H1 (cell line): ENCODE data around the gene INTS6.

Source experiments
- CBX8 ChIP-seq: fragments of 300-800, 300-1000 bp; sonication (generic); IDR thresholded peaks from 2 replicates; pipeline ENCODE4 v1.7.1; 2016; ENCODE audit warnings: low read depth, low read length, borderline replicate concordance
- CEBPB ChIP-seq: IDR thresholded peaks from 2 replicates; pipeline ENCODE4 v1.6.1; 2012; ENCODE audit warnings: low read depth, low read length
- CHD2 ChIP-seq: IDR thresholded peaks from 2 replicates; pipeline ENCODE4 v1.6.1; 2012; ENCODE audit warnings: low read length, improper control_type of control experiment
- CTCF ChIP-seq, 3 experiments: IDR thresholded peaks; 1 replicate in 2 of 3; 2 replicates in 1 of 3; pipeline versions ENCODE4 v1.5.1 to v1.6.1; 2011; ENCODE audit warnings: low read length in 3 of 3, mild to moderate bottlenecking in 3 of 3, inconsistent platforms in 2 of 3, low read depth in 1 of 3, moderate library complexity in 1 of 3; ENCODE audit not compliant: insufficient read depth in 1 of 3; ENCODE audit errors: control extremely low read depth in 1 of 3
- EP300 ChIP-seq, 2 experiments: IDR thresholded peaks; 1 replicate in 1 of 2; 2 replicates in 1 of 2; pipeline ENCODE4 v1.6.1; 2011 to 2012; ENCODE audit warnings: low read depth in 2 of 2, low read length in 2 of 2, mild to moderate bottlenecking in 2 of 2, borderline replicate concordance in 1 of 2, inconsistent platforms in 1 of 2, moderate library complexity in 1 of 2
- FOSL1 ChIP-seq: IDR thresholded peaks from 2 replicates; pipeline ENCODE4 v1.6.1; 2011; ENCODE audit warnings: mild to moderate bottlenecking, low read depth, low read length, moderate library complexity; ENCODE audit not compliant: insufficient read depth
- GABPA ChIP-seq: IDR thresholded peaks from 2 replicates; pipeline ENCODE4 v1.6.1; 2011; ENCODE audit warnings: mild to moderate bottlenecking, low read length, moderate library complexity, borderline replicate concordance; ENCODE audit not compliant: insufficient read depth
- HDAC6 ChIP-seq: IDR thresholded peaks from one replicate; pipeline ENCODE4 v1.7.1; 2012; ENCODE audit warnings: low read depth, mild to moderate bottlenecking, inconsistent platforms, low read length, moderate library complexity
- MAX ChIP-seq: IDR thresholded peaks from 2 replicates; pipeline ENCODE4 v1.6.1; 2012; ENCODE audit warnings: inconsistent platforms
- POLR2A ChIP-seq, 2 experiments: IDR thresholded peaks; 1 replicate in 1 of 2; 2 replicates in 1 of 2; pipeline ENCODE4 v1.6.1; 2011; ENCODE audit warnings: low read depth in 2 of 2, low read length in 2 of 2, mild to moderate bottlenecking in 2 of 2; ENCODE audit errors: control extremely low read depth in 1 of 2
- SIN3A ChIP-seq, 2 experiments: IDR thresholded peaks in 1 of 2; conservative IDR thresholded peaks in 1 of 2; 2 replicates each; pipeline ENCODE4 v1.6.1; 2011 to 2012; ENCODE audit warnings: low read length in 2 of 2, improper control_type of control experiment in 1 of 2, low read depth in 1 of 2, mild to moderate bottlenecking in 1 of 2
- SP2 ChIP-seq: IDR thresholded peaks from 2 replicates; pipeline ENCODE4 v1.6.1; 2012; ENCODE audit warnings: mild to moderate bottlenecking, low read length, inconsistent platforms
- SRF ChIP-seq: IDR thresholded peaks from 2 replicates; pipeline ENCODE4 v1.6.1; 2011; ENCODE audit warnings: mild to moderate bottlenecking, low read depth, low read length, moderate library complexity
- TAF1 ChIP-seq: IDR thresholded peaks from 2 replicates; pipeline ENCODE4 v1.6.1; 2011; ENCODE audit warnings: mild to moderate bottlenecking, low read depth, low read length

- TF ChIP-seq EP300 (IDR thresholded peaks at IDR 0.05; ENCODE audit: borderline replicate concordance in 1 of 2, low read depth in 2 of 2, low read length in 2 of 2) (no peak), FOSL1 (no peak), SIN3A (conservative IDR thresholded peaks at IDR 0.05 in 1 of 2, IDR thresholded peaks at IDR 0.05 in 1 of 2; ENCODE audit: low read depth in 1 of 2, low read length in 2 of 2) (no peak), GABPA (no peak), CTCF (IDR thresholded peaks at IDR 0.05; ENCODE audit: control extremely low read depth in 1 of 3, insufficient read depth in 1 of 3, low read depth in 1 of 3, low read length in 3 of 3) (no peak), CBX8 (no peak), SP2 (no peak), HDAC6 (no peak), CEBPB (no peak), POLR2A (IDR thresholded peaks at IDR 0.05; ENCODE audit: control extremely low read depth in 1 of 2, low read depth in 2 of 2, low read length in 2 of 2) (no peak), TAF1 (no peak), CHD2 (no peak), MAX (no peak), SRF (no peak)
Observed at GRCh38 chr13:51500687-51501086, 47.9 kb upstream of the INTS6 start.
